Measurements from ENCODE around the gene NUAK2.
A peak's percentile ranks its signal among the peaks of the same experiment; 100 is the strongest.

The NUAK2 gene

GRCh38 chr1:205345761-205346160 lies 24.2 kb upstream of the NUAK2 start:
- no peak for DNase-seq

GRCh38 chr1:205344066-205344928 lies 22.8 kb upstream of the NUAK2 start:
- DNase-seq, result peak; percentile 60

- DNase-seq, result no peak
Measured at GRCh38 chr1:205343431-205344065, 22.0 kb upstream of the NUAK2 start.

GRCh38 chr1:205342986-205343385 lies 21.4 kb upstream of the NUAK2 start:
- no peak for DNase-seq

GRCh38 chr1:205340676-205341075 lies 19.1 kb upstream of the NUAK2 start:
- DNase-seq, result no peak

GRCh38 chr1:205339717-205340116 lies 18.2 kb upstream of the NUAK2 start:
- no peak for DNase-seq

GRCh38 chr1:205339197-205339702 lies 17.7 kb upstream of the NUAK2 start:
- no peak for DNase-seq

GRCh38 chr1:205338011-205338410 lies 16.5 kb upstream of the NUAK2 start:
- no peak for DNase-seq

- no peak for DNase-seq
Measured at GRCh38 chr1:205337481-205337880, 15.9 kb upstream of the NUAK2 start.

GRCh38 chr1:205335692-205336091 lies 14.1 kb upstream of the NUAK2 start:
- peak; percentile 89 for DNase-seq

GRCh38 chr1:205332015-205332791 lies 10.7 kb upstream of the NUAK2 start:
- DNase-seq, result no peak

- no peak for DNase-seq
Measured at GRCh38 chr1:205330150-205330549, 8.6 kb upstream of the NUAK2 start.

GRCh38 chr1:205329719-205330118 lies 8.2 kb upstream of the NUAK2 start:
- DNase-seq, result no peak

GRCh38 chr1:205328476-205328875 lies 6.9 kb upstream of the NUAK2 start:
- no peak for DNase-seq

- DNase-seq, result no peak
Measured at GRCh38 chr1:205326812-205327466, 5.4 kb upstream of the NUAK2 start.

GRCh38 chr1:205325334-205325884 lies 3.9 kb upstream of the NUAK2 start:
- peak; percentile 70 for DNase-seq

- DNase-seq, result no peak
Measured at GRCh38 chr1:205324781-205325180, 3.2 kb upstream of the NUAK2 start.

GRCh38 chr1:205323794-205324193 lies 2.2 kb upstream of the NUAK2 start:
- DNase-seq, result no peak

GRCh38 chr1:205321959-205322283 lies 376 bp upstream of the NUAK2 start:
- no peak for DNase-seq

- DNase-seq, result peak; percentile 58
Measured at GRCh38 chr1:205319081-205320018, 2.2 kb downstream of the NUAK2 start.

- no peak for DNase-seq
Measured at GRCh38 chr1:205318231-205318991, 3.1 kb downstream of the NUAK2 start.

All from CD4-positive, alpha-beta T cell treated with Interleukin-6 for 4 hours (primary cell).